ENCODE results near the gene CNTNAP2.

CNTNAP2 gene

GRCh38 chr7:148127374-148127773 lies 2010.8 kb downstream of the CNTNAP2 start:
- H3K27ac ChIP-seq: no peak overlapping the region
- TF ChIP-seq CTCF (conservative IDR thresholded peaks at IDR 0.05) (no peak), ZFX (IDR thresholded peaks at IDR 0.05) (no peak)

- H3K27ac ChIP-seq: peak overlapping the region; percentile 78
- TF ChIP-seq ZFX (IDR thresholded peaks at IDR 0.05): no peak
- no peak for TF ChIP-seq CTCF (conservative IDR thresholded peaks at IDR 0.05)
Measured at GRCh38 chr7:148129023-148129422, 2012.4 kb downstream of the CNTNAP2 start.

DNA sequence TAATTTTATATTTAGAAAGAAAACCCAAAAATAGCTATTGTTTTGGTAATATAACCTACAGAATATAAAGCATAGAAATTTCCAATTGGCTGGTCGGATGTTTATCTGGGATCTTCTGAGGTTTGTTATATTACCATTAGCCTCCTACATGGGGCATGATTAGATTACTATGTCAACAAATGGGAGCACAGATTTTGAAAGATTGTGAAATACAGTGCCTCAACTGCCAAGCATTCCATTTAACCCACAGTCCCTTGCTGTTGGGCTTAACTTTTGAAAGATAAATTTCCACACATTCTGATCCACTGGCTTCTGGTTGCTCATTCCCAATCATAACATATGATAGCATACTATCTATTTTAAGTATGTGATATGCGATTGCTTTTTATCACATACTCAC lies 2018.5 kb downstream of the CNTNAP2 start:
- H3K27ac ChIP-seq: peak overlapping the region; percentile 50
- no peak for TF ChIP-seq CTCF (conservative IDR thresholded peaks at IDR 0.05)

- TF ChIP-seq CTCF (conservative IDR thresholded peaks at IDR 0.05) (no peak), ZFX (IDR thresholded peaks at IDR 0.05) (no peak)
- no peak overlapping the region for H3K27ac ChIP-seq
Measured at GRCh38 chr7:148135997-148136396, 2019.4 kb downstream of the CNTNAP2 start.

DNA sequence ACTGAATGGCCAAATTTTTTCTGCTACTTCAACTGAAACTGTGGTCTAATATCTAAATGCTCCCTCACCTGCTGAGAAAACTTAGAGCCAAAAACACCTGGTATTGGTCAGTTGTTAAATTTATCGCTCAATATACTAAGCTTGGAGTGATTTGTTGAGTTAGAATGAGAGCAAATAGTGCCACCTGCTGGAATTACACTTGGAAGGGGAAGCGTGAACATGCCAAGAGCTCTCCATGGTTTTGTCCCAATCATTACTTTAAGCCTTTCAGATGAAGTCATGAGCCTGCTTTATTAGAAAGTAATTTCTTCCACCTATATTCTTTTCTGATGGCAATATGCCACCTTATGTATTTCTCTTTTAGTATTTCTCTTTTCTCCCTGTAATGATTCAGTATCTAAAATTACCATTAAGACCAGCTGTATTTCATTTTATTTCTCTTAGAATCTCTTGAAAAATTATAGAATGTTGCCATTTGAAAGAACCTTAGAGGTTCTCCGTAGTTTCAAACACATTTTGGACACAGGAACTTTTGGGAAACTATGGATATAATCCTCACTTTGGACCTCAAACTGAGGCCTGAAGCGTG lies 2026.2 kb downstream of the CNTNAP2 start:
- H3K27ac ChIP-seq: no peak overlapping the region
- TF ChIP-seq CTCF (conservative IDR thresholded peaks at IDR 0.05) (peak; percentile 92), ZFX (IDR thresholded peaks at IDR 0.05) (no peak)

- H3K27ac ChIP-seq: no peak overlapping the region
- no peak for TF ChIP-seq CTCF (conservative IDR thresholded peaks at IDR 0.05)
- TF ChIP-seq ZFX (IDR thresholded peaks at IDR 0.05): no peak
Measured at GRCh38 chr7:148144827-148145226, 2028.2 kb downstream of the CNTNAP2 start.

DNA sequence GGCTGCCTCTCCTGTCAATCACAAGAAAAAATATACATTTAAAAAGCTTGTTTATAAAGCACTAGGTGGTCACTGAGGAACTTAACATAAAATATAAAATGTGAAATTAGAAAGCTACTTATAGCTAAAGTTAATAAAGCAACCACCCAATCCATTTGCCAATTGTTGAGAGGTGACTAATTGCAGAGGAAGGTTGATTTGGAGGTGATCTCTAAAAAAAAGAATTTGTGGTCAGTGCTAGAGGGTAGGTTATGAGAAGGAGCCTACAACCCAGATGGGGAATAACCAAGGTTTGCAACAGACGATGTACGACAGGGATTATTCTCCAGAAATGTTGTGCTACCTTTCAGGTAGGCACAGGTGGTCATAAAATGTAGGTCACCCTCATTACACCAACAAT lies 2029.7 kb downstream of the CNTNAP2 start:
- H3K27ac ChIP-seq: no peak overlapping the region
- TF ChIP-seq CTCF (conservative IDR thresholded peaks at IDR 0.05): no peak
- no peak for TF ChIP-seq ZFX (IDR thresholded peaks at IDR 0.05)

Data from C4-2B (cell line).